Ammon's horn (tissue), 1 donor: Measurements from ENCODE around the gene SV2C.

Experiments
- DNase-seq: peaks from one replicate; pipeline ENCODE4 v3.0.0-alpha.2; 2016; ENCODE audit warnings: low spot score

Gene SV2C

DNA sequence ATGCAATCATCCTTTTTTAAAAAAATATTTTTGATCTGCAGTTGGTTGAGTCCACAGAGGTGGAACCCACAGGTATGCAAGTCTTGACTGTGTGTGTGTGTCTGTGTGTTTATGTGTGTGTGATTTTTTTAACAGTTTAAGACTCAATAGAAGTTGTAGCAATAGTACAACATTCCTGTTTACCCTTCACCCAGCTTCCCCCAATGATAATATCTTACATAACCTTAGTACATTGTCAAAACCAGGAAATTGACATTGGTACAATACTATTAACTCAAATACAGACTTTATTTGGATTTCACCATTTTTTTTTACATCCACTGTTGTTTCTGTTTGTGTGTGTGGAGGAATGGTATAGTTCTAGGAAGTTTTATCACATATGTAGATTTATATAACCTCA, 81.8 kb downstream of the SV2C start:
- DNase-seq: no peak

- DNase-seq: no peak
Measured at GRCh38 chr5:76165711-76166374, 82.7 kb downstream of the SV2C start.

DNA sequence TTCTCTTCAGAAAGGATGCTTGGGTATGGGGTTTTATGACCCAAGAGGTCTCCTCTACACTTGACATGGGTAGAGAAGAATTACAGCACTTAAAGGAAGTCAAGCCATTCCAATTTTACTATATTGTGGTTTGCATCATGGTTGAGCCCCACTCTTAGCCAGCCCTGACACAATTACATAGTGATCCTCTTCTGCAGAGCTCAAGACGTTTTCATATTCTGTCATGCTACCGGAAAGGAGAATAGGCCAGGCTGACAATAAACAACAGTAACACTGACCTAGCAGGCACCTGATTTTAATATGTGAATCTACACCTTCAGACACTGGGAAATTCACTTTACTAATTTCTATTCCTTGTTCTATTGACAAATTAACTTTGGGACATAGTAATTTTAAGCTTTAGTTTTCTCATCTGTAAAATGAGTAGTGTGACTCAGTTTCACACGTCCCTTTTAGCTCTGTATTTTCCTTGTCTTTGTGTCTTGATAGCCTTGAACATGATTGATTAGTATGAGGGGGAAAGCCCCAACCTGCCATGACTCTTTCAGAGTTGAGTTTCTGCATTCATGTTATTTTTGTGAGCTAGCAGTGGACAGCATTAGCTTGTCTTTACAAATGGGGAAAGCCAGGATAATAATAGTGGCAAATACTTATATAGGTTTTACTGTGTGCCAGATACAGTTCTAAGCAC, 83.8 kb downstream of the SV2C start:
- no peak for DNase-seq

- no peak for DNase-seq
Measured at GRCh38 chr5:76169146-76169905, 86.1 kb downstream of the SV2C start.

GRCh38 chr5:76174101-76174500, 90.9 kb downstream of the SV2C start:
- DNase-seq: no peak

- DNase-seq: peak; percentile 35
Measured at GRCh38 chr5:76175051-76175666, 92.0 kb downstream of the SV2C start.

DNA sequence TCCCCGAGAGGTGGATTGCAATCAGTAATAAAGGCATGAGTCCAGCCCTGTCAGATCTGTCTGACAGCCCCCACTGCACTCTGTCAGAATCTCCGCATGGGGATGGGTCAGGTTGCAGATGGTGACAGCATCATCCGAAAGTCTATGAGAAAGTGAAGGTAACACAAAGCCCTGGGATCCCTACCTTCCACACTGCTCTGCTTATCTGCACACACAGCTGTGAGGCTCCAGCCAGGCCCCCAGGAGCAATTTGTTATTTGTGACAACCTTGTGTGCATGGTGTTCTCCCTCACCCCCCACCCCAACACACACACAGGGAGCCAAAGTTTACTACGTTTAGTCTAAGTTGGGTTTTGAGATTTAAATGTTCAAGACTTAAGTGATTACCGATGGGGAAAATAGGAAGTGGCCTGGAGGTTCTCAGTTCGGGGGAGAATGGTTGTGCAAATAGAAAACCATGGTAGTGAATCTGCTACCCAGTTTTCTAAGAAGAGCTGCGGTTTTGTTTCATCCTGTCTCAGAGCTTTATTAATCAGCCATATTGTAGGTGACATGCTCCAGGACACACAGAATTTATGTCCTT, 92.7 kb downstream of the SV2C start:
- no peak for DNase-seq

DNA sequence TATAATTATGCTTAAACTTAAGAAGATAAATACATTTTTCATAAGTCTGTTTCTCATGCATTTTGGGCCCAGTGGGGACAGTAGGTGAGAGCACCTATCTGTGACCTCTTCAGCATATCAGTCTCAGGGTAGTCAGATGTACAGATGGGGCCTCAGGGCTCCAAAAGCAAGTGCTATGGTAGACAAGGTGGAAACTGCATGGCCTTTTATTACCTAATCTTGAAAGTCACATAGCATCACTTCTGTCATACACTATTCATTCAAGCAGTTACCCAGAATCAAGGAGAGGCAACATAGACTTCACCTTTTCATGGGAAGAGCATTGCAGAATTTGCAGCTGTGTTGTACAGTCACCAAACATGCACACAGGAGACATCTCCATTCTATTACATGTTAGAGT, 94.8 kb downstream of the SV2C start:
- DNase-seq: no peak

DNA sequence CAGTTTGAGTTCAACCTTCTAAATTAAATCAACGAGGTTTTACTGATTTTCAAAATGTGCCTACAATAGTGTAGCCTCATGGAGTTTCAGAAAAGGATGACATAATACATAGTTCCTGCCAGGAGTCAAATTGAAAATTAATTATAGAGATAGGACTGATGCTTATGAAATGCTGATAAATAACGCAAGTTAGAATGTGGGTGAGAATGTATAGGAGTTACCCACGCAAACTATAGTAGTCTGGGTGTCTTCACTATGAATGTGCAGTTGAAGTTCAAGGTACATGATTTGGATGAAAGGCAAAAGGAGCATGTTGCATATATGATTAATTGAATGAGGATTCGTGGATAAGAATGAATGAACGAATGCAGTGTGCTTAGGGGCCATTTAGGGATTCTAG, 95.7 kb downstream of the SV2C start:
- no peak for DNase-seq

DNA sequence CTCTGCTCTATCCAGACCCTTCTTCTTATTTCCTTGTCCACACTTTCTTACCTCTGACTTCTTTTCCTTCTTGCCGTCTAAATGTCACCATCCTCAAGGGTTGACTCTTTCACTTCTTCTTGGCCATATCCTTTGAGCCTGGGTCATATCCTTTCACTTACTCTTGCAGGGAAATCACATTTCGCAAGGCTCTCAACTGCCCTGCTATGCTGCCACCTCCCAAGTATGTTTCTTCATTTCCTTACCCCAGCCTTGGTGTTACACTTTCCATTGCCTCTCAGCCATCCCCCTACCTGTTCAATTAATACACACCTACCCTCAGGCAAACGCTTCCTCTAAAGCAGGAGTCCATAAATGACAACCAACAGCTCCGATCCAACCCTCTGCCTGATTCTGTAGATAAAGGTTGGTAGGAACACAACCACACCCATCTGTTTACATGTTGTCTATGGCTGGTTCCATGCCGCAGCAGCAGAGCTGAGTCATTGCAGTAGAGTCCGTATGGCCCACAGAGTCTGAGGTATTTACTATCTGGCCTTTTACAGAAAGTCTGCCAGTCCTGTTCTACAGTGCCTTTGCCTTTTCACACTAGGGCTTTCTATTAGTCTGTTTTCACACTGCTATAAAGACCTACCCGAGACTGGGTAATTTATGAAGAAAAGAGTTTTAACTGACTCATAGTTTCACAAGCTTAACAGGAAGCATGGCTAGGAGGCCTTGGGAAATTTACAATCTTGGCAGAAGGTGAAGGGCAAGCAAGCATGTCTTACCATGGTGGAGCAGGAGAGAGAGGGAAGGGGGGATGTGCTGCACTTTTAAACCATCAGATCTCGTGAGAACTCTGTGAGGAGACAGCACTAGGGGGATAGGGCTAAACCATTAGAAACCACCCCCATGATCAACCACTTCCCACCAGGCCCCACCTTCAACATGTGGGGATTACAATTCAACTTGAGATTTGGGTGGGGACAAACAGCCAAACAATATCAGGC, 97.9 kb downstream of the SV2C start:
- DNase-seq: no peak

GRCh38 chr5:76187386-76187785, 104.2 kb downstream of the SV2C start:
- no peak for DNase-seq

- DNase-seq: no peak
Measured at GRCh38 chr5:76190356-76190755, 107.2 kb downstream of the SV2C start.

- no peak for DNase-seq
Measured at GRCh38 chr5:76192837-76193236, 109.7 kb downstream of the SV2C start.

DNA sequence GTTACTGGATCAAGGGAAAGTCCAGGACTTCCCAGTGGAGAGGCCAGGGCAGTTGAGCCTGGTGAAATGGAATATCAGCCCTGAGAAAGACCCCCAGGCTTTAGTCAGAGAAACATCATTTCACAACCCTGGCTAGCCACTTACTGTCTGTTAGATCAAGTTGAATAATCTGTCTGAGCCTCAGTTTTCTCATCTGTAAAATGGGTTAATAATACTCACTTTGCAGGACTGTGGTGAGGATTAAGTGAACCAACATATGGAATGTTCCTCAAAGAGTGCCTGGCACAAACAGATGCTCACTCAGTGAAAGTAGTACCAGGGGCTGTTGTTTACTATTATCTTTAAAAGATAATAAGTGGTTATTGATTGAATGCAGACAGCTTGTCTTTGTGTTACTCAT, 110.5 kb downstream of the SV2C start:
- no peak for DNase-seq

DNA sequence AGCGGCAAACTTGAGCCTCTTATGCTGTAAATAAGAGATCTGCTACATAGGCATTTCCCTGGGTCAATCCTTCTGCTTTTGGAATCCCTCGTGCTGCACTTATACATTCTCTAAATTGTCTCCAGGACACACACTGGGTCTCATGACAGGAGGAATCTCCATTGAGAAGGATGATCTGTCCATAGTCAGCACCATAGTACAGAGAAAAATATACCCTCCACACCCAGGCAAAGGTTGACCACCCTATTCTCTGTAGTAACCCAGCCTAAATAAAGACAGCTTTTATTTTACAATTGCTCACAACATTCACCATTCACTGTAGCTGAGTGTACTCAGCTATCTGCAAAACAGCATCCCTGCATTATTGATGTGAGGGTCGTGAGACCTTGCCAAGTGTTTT, 111.2 kb downstream of the SV2C start:
- no peak for DNase-seq

DNA sequence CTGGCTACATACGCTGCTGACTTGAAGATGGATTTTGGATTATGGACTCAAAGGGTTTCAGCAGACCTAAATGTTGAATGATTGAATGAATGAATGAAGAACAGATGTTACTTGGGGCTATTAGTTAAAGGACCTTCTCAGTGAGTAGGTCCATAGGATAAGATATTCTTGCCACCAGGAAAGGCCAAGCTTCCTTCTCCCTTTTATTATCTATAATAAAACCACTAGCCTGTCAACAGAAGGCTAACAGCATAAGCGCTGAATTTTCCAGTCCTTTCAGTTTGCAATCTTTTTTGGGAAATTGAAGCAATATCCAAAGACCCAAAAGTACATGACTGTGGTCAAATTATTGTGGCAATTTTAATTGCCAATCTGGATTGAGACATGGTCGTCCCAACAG, 113.3 kb downstream of the SV2C start:
- no peak for DNase-seq

GRCh38 chr5:76196886-76197489, 113.8 kb downstream of the SV2C start:
- no peak for DNase-seq

- no peak for DNase-seq
Measured at GRCh38 chr5:76197726-76198125, 114.5 kb downstream of the SV2C start.

DNA sequence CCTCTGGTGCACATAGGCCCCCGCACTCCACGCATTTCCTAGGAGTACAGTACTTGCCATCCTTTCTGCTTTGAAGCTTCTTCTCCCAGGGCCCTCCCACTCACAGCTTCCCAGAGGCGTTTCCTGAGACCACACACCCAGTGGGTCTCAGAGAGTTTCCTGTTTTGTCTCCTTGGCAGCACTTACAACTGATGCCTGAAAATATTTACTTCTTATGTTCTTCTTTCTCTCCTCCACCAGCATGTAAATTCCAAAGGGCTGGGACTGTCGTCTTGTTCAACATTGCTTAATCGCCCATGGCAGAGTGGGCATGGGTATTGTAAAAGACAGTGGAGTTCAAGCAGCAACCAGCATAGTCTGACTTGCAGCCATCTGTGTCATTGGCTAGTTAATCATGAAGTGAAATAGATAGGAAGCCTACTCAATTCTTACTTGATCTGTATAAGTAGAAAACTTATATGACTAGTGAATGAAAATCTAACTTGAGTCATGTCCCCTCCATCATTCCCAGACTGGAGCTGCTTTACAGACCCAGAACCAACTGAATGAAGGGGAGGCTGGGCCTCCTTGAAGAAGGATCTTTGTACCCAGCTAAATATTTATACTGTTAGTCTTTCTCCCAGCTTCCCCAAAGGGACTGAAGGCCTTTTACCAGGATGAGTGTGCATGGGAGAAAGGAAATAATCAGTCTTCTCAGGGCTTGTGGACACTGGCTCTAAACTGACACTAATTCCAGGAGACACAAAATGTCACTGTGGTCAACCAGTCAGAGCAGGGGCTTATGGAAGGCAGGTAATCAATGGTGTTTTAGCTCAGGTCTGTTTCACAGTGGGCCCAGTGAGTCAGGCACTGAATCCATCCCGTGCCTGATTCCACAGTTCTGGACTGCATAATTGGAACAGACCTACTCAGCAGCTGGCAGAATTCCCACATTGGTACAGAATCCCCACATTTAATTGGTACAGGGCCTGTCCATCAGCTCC, 116.4 kb downstream of the SV2C start:
- DNase-seq: no peak

GRCh38 chr5:76202182-76202581, 119.0 kb downstream of the SV2C start:
- no peak for DNase-seq
